A549 (cell line): ENCODE data around the gene FSD1.

Experiments
- CEBPB ChIP-seq, 2 experiments: fragments of >200 bp in 1 of 2; sonication (Bioruptor Twin) in 1 of 2; formaldehyde crosslinking in 1 of 2; IDR thresholded peaks; 2 replicates each; pipeline ENCODE4 v1.6.1; 2012 to 2016
- POLR2A ChIP-seq: IDR thresholded peaks from 2 replicates; pipeline ENCODE4 v1.6.1; 2012; ENCODE audit warnings: mild to moderate bottlenecking, low read length
- ZC3H11A ChIP-seq: fragments of 450-650 bp; IDR thresholded peaks from 2 replicates; pipeline ENCODE4 v1.6.1; 2014; ENCODE audit warnings: antibody characterized with exemption, mild to moderate bottlenecking
- ZFP36 ChIP-seq: fragments of 450-650 bp; IDR thresholded peaks from 2 replicates; pipeline ENCODE4 v1.6.1; 2014; ENCODE audit warnings: borderline replicate concordance; ENCODE audit not compliant: partially characterized antibody
- TF ChIP-seq, protein P1 (sequence below): fragments of >200 bp; sonication (Bioruptor Twin); formaldehyde crosslinking; IDR thresholded peaks from 3 replicates; pipeline ENCODE4 v1.5.1; 2016
- TF ChIP-seq, protein P2 (sequence below): IDR thresholded peaks from 2 replicates; pipeline ENCODE4 v1.6.1; 2012

DNA sequence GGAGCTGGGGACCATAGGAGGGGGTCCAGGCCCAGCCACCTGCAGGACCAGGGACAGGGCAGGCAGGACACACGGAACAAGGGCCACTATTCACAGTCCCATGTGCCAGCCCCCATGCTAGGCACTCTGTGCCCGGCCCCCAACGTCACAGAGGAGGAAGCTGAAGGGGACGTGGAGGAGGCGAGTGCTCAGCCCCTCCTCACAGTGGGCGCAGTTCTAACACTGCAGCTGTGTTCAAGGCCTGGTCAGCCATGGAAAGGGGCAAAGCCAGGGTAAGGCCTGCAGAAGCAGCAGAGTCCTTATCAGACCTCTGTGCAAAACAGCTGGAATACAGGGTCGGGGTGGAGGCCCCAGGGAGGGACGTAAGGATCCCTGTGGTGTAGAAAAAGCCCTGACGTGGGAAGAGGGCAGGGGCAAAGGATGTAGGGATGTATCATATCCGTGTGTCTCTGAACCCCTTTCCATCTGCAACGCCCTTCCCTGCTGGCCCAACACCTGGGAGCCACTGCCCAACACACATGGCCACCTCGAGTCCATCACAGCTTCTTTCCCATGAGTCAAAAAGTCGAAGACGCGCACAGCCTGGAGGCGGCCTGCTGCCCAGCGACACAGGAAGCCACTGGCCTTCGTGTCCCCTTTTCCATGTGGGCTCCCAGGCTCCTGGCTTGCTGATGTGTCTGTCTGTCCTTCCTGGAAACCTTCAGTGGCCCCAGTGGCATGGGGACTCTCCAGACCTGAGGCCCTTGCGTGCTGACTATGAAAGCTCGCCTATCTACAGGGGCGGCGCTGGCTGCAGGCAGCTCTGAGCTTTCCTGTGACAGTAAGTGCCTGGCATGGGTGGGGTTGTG, 68.0 kb downstream of the FSD1 start:
- TF ChIP-seq, protein P1, sequence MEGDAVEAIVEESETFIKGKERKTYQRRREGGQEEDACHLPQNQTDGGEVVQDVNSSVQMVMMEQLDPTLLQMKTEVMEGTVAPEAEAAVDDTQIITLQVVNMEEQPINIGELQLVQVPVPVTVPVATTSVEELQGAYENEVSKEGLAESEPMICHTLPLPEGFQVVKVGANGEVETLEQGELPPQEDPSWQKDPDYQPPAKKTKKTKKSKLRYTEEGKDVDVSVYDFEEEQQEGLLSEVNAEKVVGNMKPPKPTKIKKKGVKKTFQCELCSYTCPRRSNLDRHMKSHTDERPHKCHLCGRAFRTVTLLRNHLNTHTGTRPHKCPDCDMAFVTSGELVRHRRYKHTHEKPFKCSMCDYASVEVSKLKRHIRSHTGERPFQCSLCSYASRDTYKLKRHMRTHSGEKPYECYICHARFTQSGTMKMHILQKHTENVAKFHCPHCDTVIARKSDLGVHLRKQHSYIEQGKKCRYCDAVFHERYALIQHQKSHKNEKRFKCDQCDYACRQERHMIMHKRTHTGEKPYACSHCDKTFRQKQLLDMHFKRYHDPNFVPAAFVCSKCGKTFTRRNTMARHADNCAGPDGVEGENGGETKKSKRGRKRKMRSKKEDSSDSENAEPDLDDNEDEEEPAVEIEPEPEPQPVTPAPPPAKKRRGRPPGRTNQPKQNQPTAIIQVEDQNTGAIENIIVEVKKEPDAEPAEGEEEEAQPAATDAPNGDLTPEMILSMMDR, result no peak
- TF ChIP-seq POLR2A (no peak), ZC3H11A (no peak), ZFP36 (no peak), CEBPB (IDR thresholded peaks at IDR 0.05) (no peak)
- TF ChIP-seq, protein P2, sequence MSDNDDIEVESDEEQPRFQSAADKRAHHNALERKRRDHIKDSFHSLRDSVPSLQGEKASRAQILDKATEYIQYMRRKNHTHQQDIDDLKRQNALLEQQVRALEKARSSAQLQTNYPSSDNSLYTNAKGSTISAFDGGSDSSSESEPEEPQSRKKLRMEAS, result no peak
